Smooth muscle cell (in vitro differentiated cells): ENCODE data around the gene IPMK. TPM values are rescaled to one million over a fixed set of nuclear protein-coding genes. Genes with fewer than 3 reads are reported as not detected.

ENCODE experiments used
- DNase-seq: peaks from one replicate; lab custom pipeline; 2025; ENCODE audit not compliant: unreplicated experiment; lab: John Stamatoyannopoulos, UW
- H2AFZ ChIP-seq: fragments of 200-600 bp; sonication (generic); 2 replicates; pipeline ENCODE4 v1.6.0; 2016; ENCODE audit warnings: antibody characterized with exemption, low read depth, mild to moderate bottlenecking
- H3F3A ChIP-seq: fragments of 200-600 bp; sonication (generic); 2 replicates; pipeline ENCODE4 v1.6.0; 2017; ENCODE audit warnings: antibody characterized with exemption, low read depth
- H3K27ac ChIP-seq: fragments of 200-600 bp; sonication (generic); 2 replicates; pipeline ENCODE4 v1.5.1; 2016; ENCODE audit warnings: low read depth, mild to moderate bottlenecking
- H3K27me3 ChIP-seq: fragments of 200-600 bp; sonication (generic); 2 replicates; pipeline ENCODE4 v1.6.1; 2016; ENCODE audit warnings: low read depth, mild to moderate bottlenecking
- H3K36me3 ChIP-seq: fragments of 200-600 bp; sonication (generic); 2 replicates; pipeline ENCODE4 v1.5.1; 2016; ENCODE audit warnings: low read depth
- H3K4me1 ChIP-seq: fragments of 200-600 bp; sonication (generic); 2 replicates; pipeline ENCODE4 v1.5.1; 2016; ENCODE audit warnings: low read depth
- H3K4me2 ChIP-seq: fragments of 200-600 bp; sonication (generic); 2 replicates; pipeline ENCODE4 v1.6.0; 2016; ENCODE audit warnings: mild to moderate bottlenecking
- H3K4me3 ChIP-seq: fragments of 200-600 bp; sonication (generic); 2 replicates; pipeline ENCODE4 v1.5.1; 2016; ENCODE audit warnings: mild to moderate bottlenecking
- H3K79me2 ChIP-seq: fragments of 200-600 bp; sonication (generic); 2 replicates; pipeline ENCODE4 v1.6.0; 2016; ENCODE audit warnings: low read depth, mild to moderate bottlenecking
- H3K9ac ChIP-seq: fragments of 200-600 bp; sonication (generic); 2 replicates; pipeline ENCODE4 v1.6.0; 2016; ENCODE audit warnings: low read depth
- H3K9me3 ChIP-seq: fragments of 200-600 bp; sonication (generic); replicated peaks from 2 replicates; pipeline ENCODE4 v1.5.1; 2016; ENCODE audit warnings: low read depth
- H4K20me1 ChIP-seq: fragments of 200-600 bp; sonication (generic); 2 replicates; pipeline ENCODE4 v1.6.0; 2016; ENCODE audit warnings: low read depth
- WGBS: methylation state at CpG from one replicate; pipeline ENCODE4 v1.1.7; 2016; ENCODE audit warnings: low lambda C conversion rate; 5-methylcytosine and 5-hydroxymethylcytosine counted together
- polyA plus RNA-seq: library from polyadenylated mRNA; unstranded; fragments of >200 nt; fragmentation: Nextera tagmentation; extraction: Ambion mirVana; gene quantifications from 2 replicates; pipeline ENCODE4 v1.2.1, GENCODE V29; 2016
- total RNA-seq: library from RNA; depleted of rRNA; stranded (reverse); fragments of >200 nt; gene quantifications from 2 replicates; pipeline ENCODE4 v1.2.3, GENCODE V29; 2014
- TF ChIP-seq, protein P1 (sequence below): fragments of 200-600 bp; sonication (generic); IDR thresholded peaks from 2 replicates; pipeline ENCODE4 v1.5.1; 2017; ENCODE audit warnings: borderline replicate concordance, mild to moderate bottlenecking, antibody characterized with exemption; ENCODE audit not compliant: insufficient read depth, poor library complexity, severe bottlenecking

IPMK gene
- total and polyA plus RNA-seq, 2 experiments from 2014 or later = 1.9 to 9.2 TPM

DNA sequence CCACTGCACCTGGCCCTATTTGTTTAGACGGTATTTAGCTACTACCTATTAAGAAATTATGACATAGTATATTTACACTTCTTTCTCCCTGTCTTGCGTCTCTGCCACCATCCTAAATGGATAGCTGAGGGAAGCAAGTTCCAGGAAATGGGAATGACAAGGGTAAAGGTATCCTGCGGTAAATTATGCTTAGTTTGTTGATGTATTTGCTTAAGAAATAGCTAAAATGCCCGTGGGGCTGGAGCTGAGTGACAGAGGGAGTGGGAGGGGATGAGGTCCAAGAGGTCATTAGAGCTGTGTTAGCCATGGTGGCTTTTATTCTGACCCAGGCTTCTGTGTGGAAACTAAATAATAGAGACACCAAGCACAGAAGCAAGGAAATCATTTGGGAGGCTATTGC is 38.1 kb upstream of the IPMK start:
- no peaks in the 10 kb centered on the region for H3K36me3 ChIP-seq
- 75% methylated on average over 4 of the region's 4 CpGs for WGBS
- H3K4me2 ChIP-seq = no peak overlapping the region
- H2AFZ ChIP-seq = no peak overlapping the region
- H3K9ac ChIP-seq = no peak overlapping the region
- TF ChIP-seq, protein P1, sequence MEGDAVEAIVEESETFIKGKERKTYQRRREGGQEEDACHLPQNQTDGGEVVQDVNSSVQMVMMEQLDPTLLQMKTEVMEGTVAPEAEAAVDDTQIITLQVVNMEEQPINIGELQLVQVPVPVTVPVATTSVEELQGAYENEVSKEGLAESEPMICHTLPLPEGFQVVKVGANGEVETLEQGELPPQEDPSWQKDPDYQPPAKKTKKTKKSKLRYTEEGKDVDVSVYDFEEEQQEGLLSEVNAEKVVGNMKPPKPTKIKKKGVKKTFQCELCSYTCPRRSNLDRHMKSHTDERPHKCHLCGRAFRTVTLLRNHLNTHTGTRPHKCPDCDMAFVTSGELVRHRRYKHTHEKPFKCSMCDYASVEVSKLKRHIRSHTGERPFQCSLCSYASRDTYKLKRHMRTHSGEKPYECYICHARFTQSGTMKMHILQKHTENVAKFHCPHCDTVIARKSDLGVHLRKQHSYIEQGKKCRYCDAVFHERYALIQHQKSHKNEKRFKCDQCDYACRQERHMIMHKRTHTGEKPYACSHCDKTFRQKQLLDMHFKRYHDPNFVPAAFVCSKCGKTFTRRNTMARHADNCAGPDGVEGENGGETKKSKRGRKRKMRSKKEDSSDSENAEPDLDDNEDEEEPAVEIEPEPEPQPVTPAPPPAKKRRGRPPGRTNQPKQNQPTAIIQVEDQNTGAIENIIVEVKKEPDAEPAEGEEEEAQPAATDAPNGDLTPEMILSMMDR = no peak
- no peaks in the 10 kb centered on the region for H3F3A ChIP-seq
- no peaks in the 10 kb centered on the region for H3K79me2 ChIP-seq
- no peaks in the 10 kb centered on the region for H3K4me1 ChIP-seq
- H3K4me3 ChIP-seq = no peak overlapping the region
- H3K27ac ChIP-seq = no peak overlapping the region
- no peaks in the 10 kb centered on the region for H4K20me1 ChIP-seq
- peaks cover 16% of the 10 kb centered on the region for H3K27me3 ChIP-seq
- no peaks in the 10 kb centered on the region for H3K9me3 ChIP-seq
- DNase-seq = no peak

DNA sequence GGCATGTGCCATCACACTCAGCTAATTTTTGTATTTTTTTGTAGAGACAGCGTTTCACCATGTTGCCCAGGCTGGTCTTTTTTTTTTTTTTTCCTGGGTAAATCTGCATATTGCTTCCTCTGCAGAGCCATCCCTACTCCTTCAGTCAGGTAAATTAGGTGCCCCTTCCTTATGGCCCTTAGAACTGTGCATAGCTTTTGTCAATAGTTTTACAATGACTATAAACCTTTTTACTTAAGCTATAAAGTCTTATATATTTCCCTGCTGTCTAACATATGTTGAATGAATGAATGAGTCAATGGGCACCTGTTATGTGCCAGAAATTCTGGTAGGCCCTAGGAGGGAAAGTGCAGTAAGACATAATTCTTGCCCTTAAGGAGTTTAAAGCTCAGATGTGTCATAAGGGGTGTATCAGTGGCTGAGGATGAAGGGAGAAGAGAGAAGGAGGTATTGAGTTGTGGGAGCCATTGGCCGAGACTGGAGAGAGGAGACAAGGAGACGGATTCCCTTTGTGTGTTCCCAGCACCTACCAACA is 36.5 kb upstream of the IPMK start:
- WGBS = 81% methylated on average over 3 of the region's 3 CpGs
- Histone ChIP-seq H4K20me1 (no peaks in the 10 kb centered on the region), H3F3A (no peaks in the 10 kb centered on the region), H3K4me3 (no peak overlapping the region), H3K27ac (no peak overlapping the region), H2AFZ (no peak overlapping the region), H3K4me1 (no peaks in the 10 kb centered on the region), H3K27me3 (peaks cover 16% of the 10 kb centered on the region), H3K4me2 (no peak overlapping the region), H3K79me2 (no peaks in the 10 kb centered on the region), H3K9ac (no peak overlapping the region), H3K36me3 (no peaks in the 10 kb centered on the region), H3K9me3 (no peaks in the 10 kb centered on the region)
- DNase-seq = no peak
- TF ChIP-seq, protein P1 = no peak

DNA sequence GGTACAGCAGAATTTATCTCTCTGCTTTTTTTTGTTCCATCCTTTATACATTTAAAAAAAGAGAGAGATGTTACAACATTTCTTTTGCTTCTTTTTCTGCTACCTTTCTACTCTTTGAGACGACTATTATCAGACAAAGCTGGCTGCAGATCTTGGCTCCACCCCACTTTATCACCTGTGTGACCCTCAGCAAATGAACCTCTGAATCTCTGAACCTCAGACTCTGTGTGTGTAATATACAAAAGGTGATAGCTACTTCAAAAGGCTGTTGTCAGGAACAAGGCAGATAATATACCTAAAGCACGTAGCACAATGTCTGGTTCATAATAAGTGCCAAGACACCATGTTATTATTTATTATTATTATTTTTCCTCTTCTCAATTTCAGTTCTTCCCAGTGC is 34.6 kb upstream of the IPMK start:
- H3F3A ChIP-seq = no peaks in the 10 kb centered on the region
- no peaks in the 10 kb centered on the region for H3K4me1 ChIP-seq
- DNase-seq = no peak
- H3K36me3 ChIP-seq = no peaks in the 10 kb centered on the region
- no peak overlapping the region for H3K9ac ChIP-seq
- H3K4me2 ChIP-seq = no peak overlapping the region
- H3K9me3 ChIP-seq = no peaks in the 10 kb centered on the region
- H4K20me1 ChIP-seq = no peaks in the 10 kb centered on the region
- TF ChIP-seq, protein P1 = no peak
- no peak overlapping the region for H3K27ac ChIP-seq
- H3K79me2 ChIP-seq = no peaks in the 10 kb centered on the region
- peaks cover 16% of the 10 kb centered on the region for H3K27me3 ChIP-seq
- 78% methylated on average over 2 of the region's 2 CpGs for WGBS
- H2AFZ ChIP-seq = no peak overlapping the region
- no peak overlapping the region for H3K4me3 ChIP-seq

DNA sequence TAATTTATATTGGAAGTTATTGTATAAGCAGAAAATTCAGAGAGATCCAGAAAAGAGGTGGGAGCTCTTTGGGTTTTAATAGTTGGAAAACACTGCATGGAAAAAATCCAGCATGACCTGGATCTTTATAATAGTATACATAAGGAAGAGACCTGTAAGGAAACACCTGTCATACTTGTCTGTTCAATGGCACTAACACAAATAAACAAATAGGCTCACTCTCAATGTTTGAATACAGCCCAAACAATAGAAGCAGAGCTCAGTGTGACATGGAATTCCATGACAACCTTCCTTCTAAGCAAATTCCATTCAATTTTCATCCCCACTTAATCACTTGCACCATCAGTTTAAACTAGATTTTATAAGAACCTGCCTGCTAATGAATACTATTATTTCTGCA is 33.0 kb upstream of the IPMK start:
- no peak overlapping the region for H3K4me3 ChIP-seq
- no peaks in the 10 kb centered on the region for H3F3A ChIP-seq
- no peak overlapping the region for H3K27ac ChIP-seq
- H3K9ac ChIP-seq = no peak overlapping the region
- no peak overlapping the region for H2AFZ ChIP-seq
- no peak overlapping the region for H3K4me2 ChIP-seq
- TF ChIP-seq, protein P1 = no peak
- H3K36me3 ChIP-seq = no peaks in the 10 kb centered on the region
- H3K27me3 ChIP-seq = peaks cover 10% of the 10 kb centered on the region
- no peaks in the 10 kb centered on the region for H3K9me3 ChIP-seq
- DNase-seq = no peak
- H3K79me2 ChIP-seq = no peaks in the 10 kb centered on the region
- H4K20me1 ChIP-seq = no peaks in the 10 kb centered on the region
- no peaks in the 10 kb centered on the region for H3K4me1 ChIP-seq
